Neural cell (in vitro differentiated cells): ENCODE data around the gene PRKCE. TPM values are rescaled to one million over a fixed set of nuclear protein-coding genes. Genes with fewer than 3 reads are reported as not detected.

ENCODE experiments used
- H2AFZ ChIP-seq: fragments of 200-600, 300-800 bp; sonication (generic), shearing (Covaris generic); 2 replicates; pipeline ENCODE4 v1.6.0; 2014; ENCODE audit warnings: low read depth, mild to moderate bottlenecking, antibody characterized with exemption, low read length, moderate library complexity
- H3F3A ChIP-seq: fragments of 200-600 bp; shearing (Covaris generic); 2 replicates; pipeline ENCODE4 v1.6.1; 2016; ENCODE audit warnings: mild to moderate bottlenecking, moderate library complexity, mixed read lengths, antibody characterized with exemption, low read length; ENCODE audit not compliant: insufficient read depth, poor library complexity, severe bottlenecking
- H3K27ac ChIP-seq: fragments of 200-600, 300-800 bp; sonication (generic), shearing (Covaris generic); 2 replicates; pipeline ENCODE4 v1.5.1; 2014; ENCODE audit warnings: mild to moderate bottlenecking, low read length, moderate library complexity
- H3K27me3 ChIP-seq: fragments of 300-800, 200-600 bp; sonication (generic), shearing (Covaris generic); 2 replicates; pipeline ENCODE4 v1.6.0; 2014; ENCODE audit warnings: mild to moderate bottlenecking, low read depth, low read length, moderate library complexity; ENCODE audit not compliant: insufficient read depth
- H3K36me3 ChIP-seq: fragments of 300-800, 200-600 bp; sonication (generic), shearing (Covaris generic); 2 replicates; pipeline ENCODE4 v1.5.1; 2014; ENCODE audit warnings: mild to moderate bottlenecking, antibody characterized with exemption, low read length, moderate library complexity; ENCODE audit not compliant: insufficient read depth
- H3K4me2 ChIP-seq: fragments of 300-800, 200-600 bp; sonication (generic), shearing (Covaris generic); 2 replicates; pipeline ENCODE4 v1.6.0; 2014; ENCODE audit warnings: mild to moderate bottlenecking, low read length
- H3K4me3 ChIP-seq: fragments of 300-800, 200-600 bp; sonication (generic), shearing (Covaris generic); 2 replicates; pipeline ENCODE4 v1.5.1; 2014; ENCODE audit warnings: mild to moderate bottlenecking, low read length, moderate library complexity
- H3K79me2 ChIP-seq: fragments of 200-600 bp; shearing (Covaris generic); replicated peaks from 2 replicates; pipeline ENCODE4 v1.6.0; 2014; ENCODE audit warnings: mild to moderate bottlenecking, low read length, moderate library complexity; ENCODE audit not compliant: insufficient read depth
- H3K9ac ChIP-seq: fragments of 300-800, 200-600 bp; sonication (generic), shearing (Covaris generic); 2 replicates; pipeline ENCODE4 v1.6.1; 2016; ENCODE audit warnings: mild to moderate bottlenecking, low read length, mixed read lengths
- H3K9me2 ChIP-seq: fragments of 200-600 bp; shearing (Covaris generic); 2 replicates; pipeline ENCODE4 v1.6.1; 2016; ENCODE audit warnings: mild to moderate bottlenecking, low read length, mixed read lengths; ENCODE audit not compliant: insufficient read depth
- H3K9me3 ChIP-seq: fragments of 200-600, 300-800 bp; sonication (generic), shearing (Covaris generic); 2 replicates; pipeline ENCODE4 v1.6.1; 2016; ENCODE audit warnings: mild to moderate bottlenecking, mixed run types, low read length, moderate library complexity, mixed read lengths
- H4K20me1 ChIP-seq: fragments of 200-600 bp; shearing (Covaris generic); 2 replicates; pipeline ENCODE4 v1.6.1; 2016; ENCODE audit warnings: mild to moderate bottlenecking, mixed run types; ENCODE audit not compliant: insufficient read depth
- EP300 ChIP-seq: fragments of 450-650 bp; conservative IDR thresholded peaks from 2 replicates; pipeline ENCODE4 v1.6.1; 2014; ENCODE audit warnings: antibody characterized with exemption, mild to moderate bottlenecking, moderate library complexity; ENCODE audit not compliant: poor library complexity, severe bottlenecking
- EZH2 ChIP-seq: fragments of 200-600, 300-800 bp; shearing (Covaris generic), sonication (generic); IDR thresholded peaks from 2 replicates; pipeline ENCODE4 v1.6.1; 2014; ENCODE audit warnings: antibody characterized with exemption, low read length, borderline replicate concordance, mild to moderate bottlenecking; ENCODE audit not compliant: insufficient read depth, poor library complexity, severe bottlenecking
- MXI1 ChIP-seq: fragments of 450-650 bp; conservative IDR thresholded peaks from 2 replicates; pipeline ENCODE4 v1.6.1; 2014; ENCODE audit warnings: antibody characterized with exemption, mild to moderate bottlenecking; ENCODE audit not compliant: poor library complexity, severe bottlenecking
- POLR2AphosphoS5 ChIP-seq: IDR thresholded peaks from 2 replicates; pipeline ENCODE4 v1.6.1; 2012
- RAD21 ChIP-seq: fragments of 450-650 bp; conservative IDR thresholded peaks from 2 replicates; pipeline ENCODE4 v1.6.1; 2014; ENCODE audit warnings: antibody characterized with exemption, mild to moderate bottlenecking, moderate library complexity
- SMC3 ChIP-seq: fragments of 450-650 bp; conservative IDR thresholded peaks from 2 replicates; pipeline ENCODE4 v1.6.1; 2014; ENCODE audit warnings: antibody characterized with exemption, mild to moderate bottlenecking, moderate library complexity; ENCODE audit not compliant: poor library complexity
- TAF1 ChIP-seq: IDR thresholded peaks from 2 replicates; pipeline ENCODE4 v1.6.1; 2012; ENCODE audit warnings: low read depth
- polyA plus RNA-seq: library from polyadenylated mRNA; depleted of rRNA; stranded (reverse); fragments of >200 nt; gene quantifications from 2 replicates; pipeline ENCODE4 v1.2.3, GENCODE V29; 2014
- TF ChIP-seq, protein P1 (sequence below): IDR thresholded peaks from 2 replicates; pipeline ENCODE4 v1.6.1; 2012; ENCODE audit warnings: borderline replicate concordance
- TF ChIP-seq, protein P2 (sequence below): fragments of 450-650 bp; IDR thresholded peaks from 2 replicates; pipeline ENCODE4 v1.5.1; 2014; ENCODE audit warnings: antibody characterized with exemption, mild to moderate bottlenecking, moderate library complexity; ENCODE audit not compliant: poor library complexity, severe bottlenecking

Gene PRKCE
- polyA plus RNA-seq, 1 donor from 2014 or later, result 5.4 TPM

DNA sequence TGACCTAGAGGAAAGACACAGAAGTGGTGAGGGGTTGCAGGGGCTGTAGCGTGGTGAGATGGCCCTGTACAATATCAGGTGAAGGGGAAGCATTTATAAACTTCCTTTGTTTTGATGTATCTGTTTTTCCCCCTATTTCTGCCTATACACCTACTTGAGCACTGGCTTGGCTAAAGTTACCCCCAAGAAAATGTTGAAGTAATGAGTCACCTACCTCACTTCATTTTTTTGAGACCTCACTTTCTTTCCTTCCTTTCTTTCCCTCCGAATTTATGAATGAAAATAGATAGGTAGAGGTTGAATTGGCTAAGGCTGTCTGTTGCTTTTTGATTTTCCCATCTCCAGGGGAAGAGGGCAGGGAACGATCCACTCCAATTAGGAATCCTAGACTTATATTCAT, 414.6 kb downstream of the PRKCE start:
- H3K27me3 ChIP-seq, result no peaks in the 10 kb centered on the region
- H3F3A ChIP-seq, result no peaks in the 10 kb centered on the region
- H3K4me3 ChIP-seq, result no peak overlapping the region
- H3K79me2 ChIP-seq, result no peaks in the 10 kb centered on the region
- no peaks in the 10 kb centered on the region for H4K20me1 ChIP-seq
- no peaks in the 10 kb centered on the region for H3K36me3 ChIP-seq
- H3K9me2 ChIP-seq, result no peaks in the 10 kb centered on the region
- no peak for TF ChIP-seq RAD21
- TF ChIP-seq EZH2, result no peak
- TF ChIP-seq, protein P1, sequence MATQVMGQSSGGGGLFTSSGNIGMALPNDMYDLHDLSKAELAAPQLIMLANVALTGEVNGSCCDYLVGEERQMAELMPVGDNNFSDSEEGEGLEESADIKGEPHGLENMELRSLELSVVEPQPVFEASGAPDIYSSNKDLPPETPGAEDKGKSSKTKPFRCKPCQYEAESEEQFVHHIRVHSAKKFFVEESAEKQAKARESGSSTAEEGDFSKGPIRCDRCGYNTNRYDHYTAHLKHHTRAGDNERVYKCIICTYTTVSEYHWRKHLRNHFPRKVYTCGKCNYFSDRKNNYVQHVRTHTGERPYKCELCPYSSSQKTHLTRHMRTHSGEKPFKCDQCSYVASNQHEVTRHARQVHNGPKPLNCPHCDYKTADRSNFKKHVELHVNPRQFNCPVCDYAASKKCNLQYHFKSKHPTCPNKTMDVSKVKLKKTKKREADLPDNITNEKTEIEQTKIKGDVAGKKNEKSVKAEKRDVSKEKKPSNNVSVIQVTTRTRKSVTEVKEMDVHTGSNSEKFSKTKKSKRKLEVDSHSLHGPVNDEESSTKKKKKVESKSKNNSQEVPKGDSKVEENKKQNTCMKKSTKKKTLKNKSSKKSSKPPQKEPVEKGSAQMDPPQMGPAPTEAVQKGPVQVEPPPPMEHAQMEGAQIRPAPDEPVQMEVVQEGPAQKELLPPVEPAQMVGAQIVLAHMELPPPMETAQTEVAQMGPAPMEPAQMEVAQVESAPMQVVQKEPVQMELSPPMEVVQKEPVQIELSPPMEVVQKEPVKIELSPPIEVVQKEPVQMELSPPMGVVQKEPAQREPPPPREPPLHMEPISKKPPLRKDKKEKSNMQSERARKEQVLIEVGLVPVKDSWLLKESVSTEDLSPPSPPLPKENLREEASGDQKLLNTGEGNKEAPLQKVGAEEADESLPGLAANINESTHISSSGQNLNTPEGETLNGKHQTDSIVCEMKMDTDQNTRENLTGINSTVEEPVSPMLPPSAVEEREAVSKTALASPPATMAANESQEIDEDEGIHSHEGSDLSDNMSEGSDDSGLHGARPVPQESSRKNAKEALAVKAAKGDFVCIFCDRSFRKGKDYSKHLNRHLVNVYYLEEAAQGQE, result no peak
- TF ChIP-seq SMC3, result no peak
- TF ChIP-seq POLR2AphosphoS5, result no peak
- no peak for TF ChIP-seq TAF1
- TF ChIP-seq, protein P2, sequence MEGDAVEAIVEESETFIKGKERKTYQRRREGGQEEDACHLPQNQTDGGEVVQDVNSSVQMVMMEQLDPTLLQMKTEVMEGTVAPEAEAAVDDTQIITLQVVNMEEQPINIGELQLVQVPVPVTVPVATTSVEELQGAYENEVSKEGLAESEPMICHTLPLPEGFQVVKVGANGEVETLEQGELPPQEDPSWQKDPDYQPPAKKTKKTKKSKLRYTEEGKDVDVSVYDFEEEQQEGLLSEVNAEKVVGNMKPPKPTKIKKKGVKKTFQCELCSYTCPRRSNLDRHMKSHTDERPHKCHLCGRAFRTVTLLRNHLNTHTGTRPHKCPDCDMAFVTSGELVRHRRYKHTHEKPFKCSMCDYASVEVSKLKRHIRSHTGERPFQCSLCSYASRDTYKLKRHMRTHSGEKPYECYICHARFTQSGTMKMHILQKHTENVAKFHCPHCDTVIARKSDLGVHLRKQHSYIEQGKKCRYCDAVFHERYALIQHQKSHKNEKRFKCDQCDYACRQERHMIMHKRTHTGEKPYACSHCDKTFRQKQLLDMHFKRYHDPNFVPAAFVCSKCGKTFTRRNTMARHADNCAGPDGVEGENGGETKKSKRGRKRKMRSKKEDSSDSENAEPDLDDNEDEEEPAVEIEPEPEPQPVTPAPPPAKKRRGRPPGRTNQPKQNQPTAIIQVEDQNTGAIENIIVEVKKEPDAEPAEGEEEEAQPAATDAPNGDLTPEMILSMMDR, result no peak
- no peak for TF ChIP-seq EP300
- no peak for TF ChIP-seq MXI1
- no peak overlapping the region for H3K9ac ChIP-seq
- H3K4me2 ChIP-seq, result no peak overlapping the region
- H3K27ac ChIP-seq, result no peak overlapping the region
- H2AFZ ChIP-seq, result no peak overlapping the region
- H3K9me3 ChIP-seq, result no peaks in the 10 kb centered on the region

DNA sequence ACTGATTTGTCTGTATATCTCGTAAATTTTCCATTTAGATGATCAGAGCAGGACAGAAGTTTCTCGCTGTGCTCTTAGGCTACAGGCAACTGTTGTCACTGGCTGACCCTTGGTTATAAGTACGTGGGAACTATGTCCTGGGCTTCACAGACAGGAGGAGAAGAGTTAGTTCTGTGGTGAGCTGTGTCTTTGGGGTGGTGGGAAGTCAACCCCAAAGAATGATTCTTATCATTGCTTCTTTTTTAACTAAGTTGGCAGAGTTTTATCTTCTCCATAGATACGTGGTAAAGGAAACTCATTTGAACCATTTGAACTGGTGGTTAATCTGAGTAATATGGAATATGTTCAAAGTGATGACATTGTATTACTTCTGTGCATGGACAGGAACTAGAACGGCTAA, 415.1 kb downstream of the PRKCE start:
- no peaks in the 10 kb centered on the region for H3K79me2 ChIP-seq
- H3K27ac ChIP-seq, result no peak overlapping the region
- H3F3A ChIP-seq, result no peaks in the 10 kb centered on the region
- H2AFZ ChIP-seq, result no peak overlapping the region
- no peak overlapping the region for H3K4me2 ChIP-seq
- no peak overlapping the region for H3K9ac ChIP-seq
- no peaks in the 10 kb centered on the region for H3K36me3 ChIP-seq
- H3K9me2 ChIP-seq, result no peaks in the 10 kb centered on the region
- no peaks in the 10 kb centered on the region for H4K20me1 ChIP-seq
- H3K9me3 ChIP-seq, result no peaks in the 10 kb centered on the region
- H3K27me3 ChIP-seq, result no peaks in the 10 kb centered on the region
- H3K4me3 ChIP-seq, result no peak overlapping the region
- TF ChIP-seq EP300 (no peak), MXI1 (no peak), SMC3 (no peak), POLR2AphosphoS5 (no peak), TAF1 (no peak), EZH2 (no peak), RAD21 (no peak)
- TF ChIP-seq, protein P1, result no peak
- TF ChIP-seq, protein P2, result no peak
